Urothelium cell line (cell line): Measurements from ENCODE around the gene COQ10A.
"Not testable (repeated sequence)": the region's sequence is repeated elsewhere in the genome, so short reads cannot be mapped to it uniquely, and the experiment has no call there.

ENCODE experiments used
- DNase-seq: peaks from one replicate; pipeline ENCODE4 v3.0.0; 2011; ENCODE audit warnings: low spot score, mixed read lengths
- FAIRE-seq: peaks from 2 replicates; lab custom pipeline; 2011; peaks lifted over from hg19 to GRCh38; lab: Jason Lieb, UNC

Gene COQ10A

DNA sequence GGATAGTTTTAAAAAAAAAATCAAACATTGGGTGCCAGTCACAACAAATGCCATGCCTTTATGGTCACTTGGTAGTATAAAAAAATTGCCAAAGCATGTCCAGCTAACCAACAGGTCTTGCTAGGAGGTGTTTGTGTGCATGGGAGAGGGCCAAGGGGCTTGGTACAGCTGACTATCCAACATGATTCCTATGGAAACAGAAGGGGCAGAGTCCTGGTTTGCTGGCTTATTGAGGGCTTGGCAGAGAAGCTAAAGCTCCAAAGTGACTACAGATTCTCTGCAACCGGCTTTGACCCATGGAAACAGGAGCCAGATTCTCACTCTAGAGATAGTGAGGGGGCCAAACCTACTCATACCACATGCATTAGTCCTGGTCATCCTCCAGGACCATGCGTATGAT, 5.7 kb downstream of the COQ10A start:
- not testable (repeated sequence) for DNase-seq, FAIRE-seq

DNA sequence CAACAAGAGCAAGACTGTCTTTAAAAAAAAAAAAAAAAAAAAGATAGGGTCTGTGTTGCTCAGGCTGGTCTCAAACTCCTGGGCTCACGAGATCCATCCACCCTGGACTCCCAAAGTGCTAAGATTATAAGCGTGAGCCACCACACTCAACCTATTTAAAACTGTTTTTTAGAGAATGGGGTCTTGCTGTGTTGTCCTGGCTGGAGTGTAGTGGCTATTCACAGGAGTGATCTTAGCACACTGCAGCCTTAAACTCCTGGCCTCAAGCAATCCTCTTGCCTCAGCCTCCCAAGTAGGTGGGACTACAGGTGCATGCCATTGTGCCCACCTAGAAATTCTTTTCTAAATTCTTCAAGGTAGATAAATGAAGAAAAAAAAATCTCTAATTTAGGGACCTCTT, 7.6 kb downstream of the COQ10A start:
- FAIRE-seq (no peak), DNase-seq (no peak)

DNA sequence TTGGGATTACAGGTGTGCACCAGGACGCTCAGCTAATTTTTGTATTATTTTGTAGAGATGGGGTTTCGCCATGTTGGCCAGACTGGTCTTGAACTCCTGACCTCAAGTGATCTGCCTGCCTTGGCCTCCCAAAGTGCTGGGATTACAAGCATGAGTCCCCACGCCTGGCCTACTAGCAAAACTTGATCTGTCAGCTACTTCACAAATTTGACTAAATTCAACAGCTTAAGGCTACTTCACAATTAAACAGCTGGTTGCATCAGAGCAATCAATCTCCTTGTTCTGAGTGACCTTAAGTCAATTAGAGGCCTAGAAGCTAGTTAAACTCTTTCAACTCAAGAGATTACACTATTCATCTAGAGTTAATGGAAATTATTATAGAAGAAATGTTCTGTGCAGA, 12.2 kb downstream of the COQ10A start:
- FAIRE-seq, result no peak

DNA sequence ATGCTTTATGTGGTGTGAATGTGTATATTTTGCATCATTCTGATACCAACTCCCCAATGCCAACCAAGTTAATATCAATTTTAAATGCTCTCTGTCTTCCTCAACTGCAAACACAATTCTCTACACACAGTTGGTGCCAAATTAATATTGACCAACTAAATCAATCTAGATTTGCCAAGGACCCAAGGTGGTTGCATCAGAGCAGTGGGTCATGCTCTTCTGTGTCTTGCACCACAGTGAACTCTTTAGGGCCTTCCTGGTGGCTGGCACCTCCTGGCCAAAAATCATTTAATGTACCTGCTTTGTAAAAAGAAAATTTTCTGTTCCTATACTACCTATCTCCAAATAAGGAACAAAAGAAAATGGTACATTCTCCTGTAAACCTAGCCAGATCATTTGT, 14.1 kb downstream of the COQ10A start:
- DNase-seq (no peak), FAIRE-seq (no peak)

More for the DNA sequence above, 12.2 kb downstream of the COQ10A start:
- no peak for DNase-seq

DNA sequence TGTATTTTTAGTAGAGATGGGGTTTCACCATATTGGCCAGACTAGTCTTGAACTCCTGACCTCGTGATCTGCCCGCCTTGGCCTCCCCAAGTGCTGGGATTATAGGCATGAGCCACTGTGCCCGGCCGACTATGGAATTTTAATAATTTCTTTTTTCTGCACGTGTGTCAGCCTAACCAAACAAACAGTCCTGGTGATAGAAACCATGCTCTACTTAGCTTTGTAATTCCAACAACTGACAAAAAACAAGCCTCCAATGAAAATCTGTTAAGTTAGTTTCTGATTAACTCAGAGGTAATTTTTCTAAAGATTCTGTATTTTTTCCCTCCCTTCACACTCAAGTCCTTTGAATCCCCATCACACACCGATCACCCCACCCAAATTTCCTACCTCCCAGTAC, 15.3 kb downstream of the COQ10A start:
- FAIRE-seq (no peak), DNase-seq (no peak)

DNA sequence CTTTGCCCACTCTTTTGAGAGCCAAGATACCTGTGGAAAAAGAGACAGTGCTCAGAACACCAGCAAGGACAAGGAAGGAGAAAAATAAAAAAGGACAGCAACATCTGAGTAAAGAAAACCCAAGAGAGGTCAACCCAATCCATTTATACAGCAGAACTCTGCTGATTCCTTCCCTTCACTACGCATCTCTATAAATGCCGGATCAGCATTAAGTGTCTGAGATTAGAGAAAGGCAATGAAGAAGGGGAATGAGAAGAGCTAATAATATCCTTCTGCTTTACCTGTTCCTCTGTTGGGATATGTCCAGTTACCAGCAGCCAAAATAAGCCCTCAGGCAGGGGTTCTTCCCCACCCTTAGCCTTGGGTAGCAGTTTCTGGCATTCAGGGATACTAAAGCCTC, 15.8 kb downstream of the COQ10A start:
- FAIRE-seq (no peak), DNase-seq (no peak)

DNA sequence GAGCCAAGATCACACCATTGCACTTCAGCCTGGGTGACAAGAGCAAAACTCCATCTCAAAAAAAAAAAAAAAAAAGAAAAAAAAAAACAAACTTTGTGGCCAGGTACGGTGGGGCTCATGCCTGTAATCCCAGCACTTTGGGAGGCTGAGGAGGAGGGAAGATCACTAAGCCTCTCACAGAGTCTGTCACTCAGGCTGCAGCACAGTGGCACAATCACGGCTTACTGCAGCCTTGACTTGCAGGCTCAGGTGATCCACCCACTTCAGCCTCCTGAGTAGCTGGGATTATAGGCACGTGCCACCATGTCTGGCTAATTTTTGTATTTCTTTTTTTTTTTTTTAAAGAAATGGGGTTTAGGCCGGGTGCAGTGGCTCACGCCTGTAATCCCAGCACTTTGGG, 17.5 kb downstream of the COQ10A start:
- FAIRE-seq, DNase-seq: not testable (repeated sequence)

DNA sequence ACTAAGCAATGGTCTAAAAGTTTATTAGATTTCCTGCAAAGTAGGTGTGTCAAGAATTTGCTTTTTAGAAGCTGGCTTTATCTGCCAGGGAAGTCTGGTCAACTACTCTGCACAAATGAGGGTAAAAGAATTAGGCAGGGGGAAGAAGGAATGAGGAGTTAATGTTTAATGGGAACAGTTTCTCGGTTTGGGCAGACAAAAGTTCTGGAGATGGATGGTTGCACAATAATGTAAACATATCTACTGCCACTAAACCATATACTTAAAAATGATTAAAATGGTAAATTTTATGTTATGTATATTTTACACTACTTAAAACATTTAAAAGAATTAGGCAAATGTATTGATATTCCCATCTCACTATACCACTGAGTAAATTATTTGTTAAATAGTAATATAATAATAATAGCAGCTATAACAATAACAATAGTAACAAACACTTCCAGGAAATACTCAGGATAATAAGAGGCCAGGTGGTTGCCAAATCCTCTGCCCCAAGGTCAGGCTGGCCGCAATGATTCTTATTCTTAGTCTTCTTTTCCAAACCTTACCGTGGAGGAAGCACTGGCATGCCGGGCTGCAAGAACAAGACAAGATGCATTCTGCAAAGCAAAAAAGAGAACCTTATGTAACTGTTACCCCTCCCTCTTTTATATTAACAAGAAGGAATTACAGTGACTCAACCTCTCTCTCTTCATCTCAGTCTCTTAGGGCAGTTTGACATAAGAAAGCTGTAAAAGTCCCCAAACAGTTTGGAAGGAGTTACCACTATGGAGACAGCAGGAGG, 19.5 kb downstream of the COQ10A start:
- DNase-seq (no peak), FAIRE-seq (no peak)

DNA sequence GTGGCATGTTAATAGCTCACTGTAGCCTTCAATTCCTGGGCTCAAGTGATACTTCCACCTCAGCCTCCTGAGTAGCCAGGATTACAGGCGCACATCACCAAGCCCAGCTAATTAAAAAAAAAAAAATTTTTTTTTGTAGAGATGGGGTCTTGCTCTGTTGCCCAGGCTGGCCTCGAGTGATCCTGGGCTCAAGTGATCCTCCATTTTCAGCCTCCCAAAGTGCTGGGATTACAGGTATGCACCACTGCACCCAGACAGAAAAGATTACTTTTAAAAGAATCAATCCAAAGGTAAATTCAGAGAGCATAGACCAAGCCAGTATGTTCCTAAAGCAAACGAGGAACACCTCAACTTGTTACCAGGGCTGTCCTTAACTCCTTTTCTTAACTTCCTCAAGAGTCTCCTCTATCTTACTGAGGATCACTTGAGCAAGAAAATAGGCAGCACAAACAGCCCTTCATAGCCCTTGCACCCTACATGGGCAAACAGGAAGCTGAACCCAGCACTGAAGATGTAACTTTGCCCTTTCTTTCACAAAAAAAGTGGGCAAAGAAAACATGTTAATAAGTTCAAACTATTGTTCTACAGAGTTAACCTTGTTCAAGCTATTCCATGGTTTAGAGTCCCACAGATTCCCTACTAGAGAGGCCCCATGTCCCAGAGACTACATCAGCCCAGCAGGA, 22.1 kb downstream of the COQ10A start:
- DNase-seq, result no peak
- FAIRE-seq, result no peak

DNA sequence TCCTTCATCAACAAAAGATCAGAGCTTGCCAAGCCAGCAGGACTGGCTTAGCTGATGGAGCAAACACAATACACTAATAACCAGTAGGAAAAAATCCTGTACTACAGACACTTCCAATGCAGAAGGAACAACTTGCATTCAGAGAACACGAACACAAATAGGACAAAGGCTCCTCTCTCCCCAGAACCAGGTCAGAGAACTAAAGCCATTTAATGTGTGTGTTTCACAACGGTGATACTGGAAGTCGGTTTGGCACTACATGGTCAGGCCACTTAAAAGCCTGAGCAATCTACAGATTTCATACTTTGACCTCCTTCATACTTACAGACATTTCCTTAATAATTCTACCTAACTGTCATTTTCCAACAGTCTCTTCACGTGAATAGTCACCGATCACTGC, 27.1 kb downstream of the COQ10A start:
- no peak for DNase-seq
- no peak for FAIRE-seq

DNA sequence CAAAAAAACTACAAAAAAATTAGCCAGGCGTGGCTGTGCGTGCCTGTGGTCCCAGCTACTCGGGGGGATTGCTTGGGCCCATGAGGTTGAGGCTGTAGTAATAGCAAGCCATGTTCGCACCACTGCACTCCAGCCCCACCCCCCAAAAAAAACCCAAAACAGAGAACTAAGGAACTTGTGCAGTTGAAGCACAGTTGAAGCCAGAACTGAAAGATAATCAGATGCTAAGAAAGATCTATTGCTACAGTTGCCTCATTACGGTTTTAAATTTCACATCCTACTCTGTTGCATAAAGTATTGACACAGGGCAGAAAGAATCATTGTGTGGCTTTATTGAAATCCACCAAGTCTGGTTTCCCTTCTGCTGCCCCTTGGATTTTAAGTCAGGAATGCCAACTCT, 29.6 kb downstream of the COQ10A start:
- DNase-seq (no peak), FAIRE-seq (no peak)

DNA sequence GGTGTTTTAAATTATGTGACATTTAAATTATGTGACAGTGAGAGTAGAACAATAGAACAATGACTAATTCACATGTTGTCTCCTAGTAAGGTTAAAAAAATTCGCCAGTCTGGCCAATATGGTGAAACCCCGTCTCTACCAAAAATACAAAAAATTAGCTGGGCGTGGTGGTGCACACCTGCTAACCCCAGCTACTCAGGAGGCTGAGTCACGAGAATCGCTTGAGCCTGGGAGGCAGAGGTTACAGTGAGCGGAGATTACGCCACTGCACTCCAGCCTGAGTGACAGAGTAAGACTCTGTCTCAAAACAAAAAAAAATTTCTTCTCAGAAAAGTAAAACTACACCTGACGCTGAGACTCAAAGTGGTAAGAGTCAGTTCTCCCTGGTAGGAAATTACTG, 30.7 kb downstream of the COQ10A start:
- DNase-seq (no peak), FAIRE-seq (no peak)

DNA sequence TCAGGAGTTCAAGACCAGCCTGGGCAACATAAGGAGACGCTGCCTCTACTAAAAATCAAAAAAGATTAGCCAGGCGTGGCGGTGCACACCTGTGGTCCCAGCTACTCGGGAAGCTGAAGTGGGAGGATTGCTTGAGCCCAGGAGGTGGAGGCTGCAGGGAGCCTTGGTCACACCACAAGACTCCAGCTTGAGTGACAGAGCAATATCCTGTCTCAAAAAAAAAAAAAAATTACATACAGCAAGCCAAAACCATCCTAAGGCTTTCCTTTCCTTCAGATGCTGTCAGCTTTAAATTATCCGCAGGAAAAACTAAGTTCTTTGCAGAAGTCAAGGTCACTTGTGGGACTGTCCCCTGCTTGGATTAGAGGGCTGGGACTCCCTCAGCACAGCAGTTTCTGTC, 32.1 kb downstream of the COQ10A start:
- FAIRE-seq (no peak), DNase-seq (no peak)

DNA sequence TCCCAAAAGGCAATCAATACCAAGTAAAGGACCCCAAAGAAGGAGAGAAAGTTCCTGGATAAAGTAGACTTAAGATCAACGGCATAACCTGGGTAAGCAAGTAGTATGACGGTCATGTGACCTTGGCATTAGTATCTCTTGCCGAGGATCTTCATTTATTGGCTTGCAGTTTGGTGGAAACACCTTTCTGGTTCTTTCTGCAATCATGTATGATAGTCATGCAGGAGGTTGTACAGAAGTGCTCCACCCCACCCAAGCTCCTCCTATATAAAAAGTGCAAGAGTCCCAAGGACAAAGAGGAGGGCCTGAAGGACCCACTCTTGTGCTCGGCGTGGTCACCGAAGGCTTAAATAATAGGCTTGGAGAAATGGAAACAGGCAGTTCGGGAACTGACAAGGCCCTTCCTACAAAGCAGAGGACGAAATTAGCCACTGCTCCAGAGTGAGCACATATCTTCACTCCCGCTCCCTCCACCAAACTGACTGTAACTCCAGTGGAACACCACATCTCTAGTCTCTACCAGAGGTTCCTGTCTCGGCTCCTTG, 32.6 kb downstream of the COQ10A start:
- DNase-seq (no peak), FAIRE-seq (no peak)

DNA sequence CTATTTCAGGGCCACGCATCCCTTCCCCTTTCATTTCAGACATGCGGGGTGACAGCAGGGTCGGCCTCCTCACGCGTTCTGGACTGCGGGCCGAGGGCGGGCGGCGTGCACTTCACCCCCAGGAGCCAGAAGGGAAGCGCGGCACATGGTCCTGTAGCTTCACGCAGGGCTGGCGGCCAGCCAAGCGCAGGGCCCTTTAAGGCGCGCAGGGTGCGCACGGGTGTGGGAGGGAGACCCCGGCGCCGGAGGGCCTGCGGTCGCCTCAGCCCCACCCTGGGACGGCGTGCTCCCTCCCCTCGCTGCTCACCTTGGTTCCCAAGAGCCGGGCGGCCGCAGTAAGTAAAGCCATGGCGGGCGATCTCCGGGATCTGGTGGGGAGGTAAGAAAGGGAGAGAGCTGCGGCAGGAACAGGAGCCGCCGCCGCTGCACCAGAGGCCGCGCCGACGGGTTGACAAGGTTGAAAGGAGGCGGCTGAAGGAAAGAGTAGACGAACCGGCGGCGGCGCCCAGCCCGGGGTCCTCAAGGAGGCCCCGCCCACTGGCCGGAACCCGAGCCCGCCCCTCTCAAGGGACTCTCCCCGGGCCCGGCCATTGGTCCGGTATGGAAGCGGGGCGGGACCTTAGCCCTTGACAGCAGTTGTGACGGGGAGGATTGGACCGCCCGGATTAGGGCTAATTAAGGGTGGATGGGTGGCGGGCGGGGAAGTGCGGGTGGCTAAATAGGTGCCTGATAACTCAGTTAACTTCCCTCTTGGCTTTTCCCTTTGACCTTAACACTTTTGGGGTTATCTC, 33.3 kb downstream of the COQ10A start, which contains the start of gene CS:
Gene CS (minus strand): TSS at position 478 of the 791 bp plus-strand sequence. CDS start 129 bp downstream, at position 349.
- FAIRE-seq, result peak; percentile 23

DNA sequence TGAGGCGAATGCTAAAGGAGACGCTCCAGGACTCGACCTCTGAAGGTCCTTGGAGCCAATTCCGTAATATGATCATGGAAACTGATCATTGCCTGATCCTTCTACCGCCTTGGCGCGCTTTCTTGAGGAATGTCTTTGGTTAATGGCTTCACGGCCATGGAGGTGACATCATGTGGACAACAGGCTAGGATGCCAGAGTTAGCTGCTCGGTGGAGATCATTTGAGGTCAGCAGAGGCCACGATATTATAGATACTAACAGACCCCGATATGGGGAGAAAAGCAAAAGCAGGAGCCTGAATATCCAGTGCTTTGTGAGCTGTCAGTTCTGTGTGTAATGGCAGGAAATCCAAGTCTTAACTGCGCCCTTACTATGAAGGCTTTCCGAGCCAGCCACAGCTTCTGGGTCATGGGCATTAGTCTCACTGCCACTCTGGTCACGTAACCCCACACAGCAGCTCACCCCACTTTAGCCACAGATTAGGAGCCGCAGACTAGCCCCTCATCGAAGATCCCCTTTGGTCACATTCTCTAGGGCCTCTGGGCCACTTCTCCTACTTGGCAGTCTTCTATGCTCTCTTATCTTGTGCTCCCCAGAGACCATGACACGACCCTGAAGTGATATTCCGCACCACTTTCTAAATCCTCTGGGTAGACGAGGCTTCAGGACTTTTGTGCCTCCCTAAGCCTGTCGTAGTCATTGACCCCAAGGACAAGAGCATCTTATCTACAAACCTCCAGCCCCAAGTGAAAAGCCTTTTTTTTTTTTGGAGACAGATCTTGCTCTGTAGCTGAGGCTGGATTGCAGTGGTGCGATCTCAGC, 34.1 kb downstream of the COQ10A start:
- DNase-seq, result no peak
- FAIRE-seq, result no peak

More for the DNA sequence above, 33.3 kb downstream of the COQ10A start, which contains the start of gene CS:
- peak; percentile 98 for DNase-seq

DNA sequence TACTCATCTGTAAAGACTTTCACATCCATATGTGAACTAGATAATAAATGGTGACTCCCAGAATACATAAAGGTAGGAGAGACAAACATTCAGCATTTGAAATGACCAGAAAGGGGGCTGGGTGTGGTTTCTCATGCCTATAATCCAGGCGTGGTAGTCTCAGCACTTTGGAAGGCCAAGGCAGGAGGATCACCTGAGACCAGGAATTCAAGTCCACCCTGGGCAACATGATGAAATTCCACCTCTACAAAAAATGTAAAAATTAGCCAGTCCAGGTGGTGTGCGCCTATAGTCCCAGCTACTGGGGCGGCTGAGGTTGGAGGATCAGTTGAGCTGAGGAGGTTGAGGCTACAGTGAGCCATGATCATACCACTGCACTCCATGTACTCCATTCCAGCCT, 37.5 kb downstream of the COQ10A start:
- DNase-seq (no peak), FAIRE-seq (no peak)

DNA sequence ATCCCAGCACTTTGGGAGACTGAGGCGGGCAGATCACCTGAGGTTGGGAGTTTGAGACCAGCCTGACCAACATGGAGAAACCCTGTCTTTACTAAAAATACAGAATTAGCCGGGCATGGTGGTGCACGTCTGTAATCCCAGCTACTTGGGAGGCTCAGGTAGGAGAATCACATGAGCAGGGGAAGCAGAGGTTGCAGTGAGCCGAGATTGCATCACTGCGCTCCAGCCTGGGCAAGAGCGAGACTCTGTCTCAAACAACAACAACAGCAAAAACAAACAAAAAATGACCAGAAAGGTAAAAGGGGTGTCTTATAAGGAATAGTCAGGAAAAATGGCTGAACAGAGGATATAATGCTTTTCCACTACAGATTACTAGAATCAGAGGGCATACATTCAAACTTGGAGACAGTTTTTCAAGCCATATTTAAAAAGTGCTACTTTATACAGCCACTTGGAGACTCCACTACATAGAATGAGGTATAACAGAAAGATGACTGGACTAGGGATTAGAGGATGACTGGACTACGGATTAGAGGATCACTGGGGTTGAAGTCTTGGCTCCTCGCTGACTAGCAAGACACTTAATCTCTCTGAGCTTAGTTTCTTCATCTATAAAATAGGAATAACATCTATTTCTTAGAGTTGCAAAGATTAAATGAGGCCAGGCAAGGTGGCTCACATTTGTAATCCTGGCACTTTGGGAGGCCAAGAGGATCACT, 38.3 kb downstream of the COQ10A start:
- FAIRE-seq (no peak), DNase-seq (no peak)

DNA sequence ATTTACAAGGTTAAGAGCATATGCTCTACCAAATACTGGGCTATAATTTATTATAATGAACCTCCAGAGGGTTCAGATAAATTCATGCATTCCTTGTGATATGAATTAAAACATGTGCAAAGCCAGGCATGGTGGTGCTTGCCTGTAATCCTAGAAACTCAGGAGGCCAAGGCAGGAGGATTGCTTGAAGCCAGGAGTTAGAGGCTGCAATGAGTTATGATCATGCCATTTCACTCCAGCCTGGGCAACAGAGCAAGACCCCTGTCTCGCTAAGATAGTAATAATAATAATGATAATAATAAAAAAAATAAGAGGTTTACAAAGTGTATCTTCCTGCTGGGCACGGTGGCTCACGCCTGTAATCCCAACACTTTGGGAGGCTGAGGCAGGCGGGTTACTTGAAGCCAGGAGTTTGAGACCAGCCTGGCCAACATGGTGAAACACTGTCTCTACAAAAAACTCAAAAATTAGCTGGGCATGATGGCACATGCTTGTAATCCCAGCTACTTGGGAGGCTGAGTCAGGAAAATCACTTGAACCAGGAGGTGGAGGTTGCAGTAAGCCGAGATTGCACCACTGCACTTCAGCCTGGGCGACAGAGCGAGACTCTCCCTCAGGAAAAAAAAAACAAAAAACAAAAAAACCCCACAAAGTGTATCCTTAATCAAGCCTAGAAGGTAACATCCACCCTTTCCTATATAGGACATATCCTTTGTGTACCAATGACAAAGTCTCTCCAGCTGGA, 40.7 kb downstream of the COQ10A start:
- DNase-seq (no peak), FAIRE-seq (no peak)
